Measurements from ENCODE around the gene PMAIP1.

PMAIP1 gene

DNA sequence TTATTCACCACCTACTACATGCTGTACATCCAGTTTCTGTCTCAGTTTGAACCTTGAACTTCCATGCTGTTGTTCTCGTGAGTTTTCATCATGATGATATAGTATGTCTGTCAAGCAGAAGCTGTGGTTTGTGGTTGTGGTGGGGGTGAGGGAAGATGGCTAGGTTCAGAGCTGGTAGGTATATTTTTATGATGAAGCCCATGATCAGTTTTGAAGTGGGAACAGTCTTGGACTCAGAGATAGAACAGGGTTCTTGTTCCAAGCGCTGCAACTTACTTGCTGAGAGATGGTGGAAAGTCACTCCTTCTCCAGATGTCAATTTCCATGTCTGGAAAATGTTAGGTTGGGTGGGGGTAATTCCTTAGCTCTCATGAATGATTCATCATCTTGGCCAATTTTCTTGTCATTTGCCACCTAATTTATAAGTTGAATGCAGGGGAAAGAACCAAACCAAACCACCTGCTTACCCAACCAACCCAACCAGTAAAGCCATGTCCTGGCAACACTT lies 21.6 kb downstream of the PMAIP1 start:
- no peak overlapping the region for H4K8ac ChIP-seq (ENCODE audit: low read depth, low read length)
- DNase-seq, result no peak
- no peak overlapping the region for H3K27ac ChIP-seq (ENCODE audit: low read depth, low read length)

DNA sequence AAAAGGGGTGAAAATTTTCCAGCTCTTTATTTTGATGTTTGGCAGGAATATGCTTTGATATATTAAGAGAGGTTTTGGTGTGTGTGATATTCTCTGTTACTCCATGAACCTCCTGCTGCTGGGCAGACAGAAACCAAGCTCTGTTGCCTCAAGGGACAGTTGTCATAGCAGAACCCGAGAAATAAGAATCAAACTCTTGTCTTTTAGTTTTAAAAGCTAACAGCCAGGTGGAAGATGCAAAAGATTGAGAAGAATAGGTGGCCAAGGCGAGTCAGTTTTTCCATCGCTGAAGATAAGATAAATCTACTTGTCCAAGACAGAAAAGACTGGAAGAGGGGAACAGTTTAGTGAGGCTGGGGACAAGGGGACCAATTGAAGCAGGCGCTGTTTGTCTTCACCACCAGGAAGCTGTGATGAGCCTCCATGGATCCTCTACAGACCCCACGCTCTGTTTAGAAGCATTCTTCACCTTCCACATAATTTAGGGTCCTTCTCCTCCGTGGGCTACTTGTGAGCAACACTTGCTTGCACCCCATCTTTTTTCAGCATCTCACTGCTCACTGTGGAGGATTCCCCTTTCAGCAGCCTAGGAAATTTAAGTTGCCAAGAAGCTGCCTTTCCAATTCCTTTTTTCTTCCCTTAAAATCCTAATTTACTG lies 23.9 kb downstream of the PMAIP1 start:
- Histone ChIP-seq H3K4me3 (ENCODE audit: low read depth, low read length) (no peak overlapping the region), H4K8ac (ENCODE audit: low read depth, low read length) (no peak overlapping the region), H2BK5ac (ENCODE audit: low read depth, low read length, poor library complexity) (no peak overlapping the region), H3K36me3 (ENCODE audit: control insufficient read depth in 1 of 2, insufficient read depth in 2 of 2, low read length in 2 of 2) (no peaks in the 10 kb centered on the region), H3K9ac (ENCODE audit: low read length) (no peak overlapping the region), H4K91ac (ENCODE audit: low read depth, low read length) (peak overlapping the region; percentile 20), H3K27me3 (ENCODE audit: insufficient read depth, low read length) (no peaks in the 10 kb centered on the region), H2BK120ac (ENCODE audit: insufficient read depth, low read length, poor library complexity) (no peak overlapping the region), H3K4me2 (ENCODE audit: low read length) (peak overlapping the region; percentile 25), H3K9me3 (ENCODE audit: insufficient read depth, low read depth, low read length) (no peaks in the 10 kb centered on the region), H3K23ac (ENCODE audit: low read length) (no peak overlapping the region), H3K18ac (ENCODE audit: low read length) (no peak overlapping the region), H3K79me2 (ENCODE audit: control insufficient read depth, insufficient read depth, low read length, poor library complexity) (no peaks in the 10 kb centered on the region), H2AK5ac (ENCODE audit: low read length) (no peak overlapping the region), H3K79me1 (ENCODE audit: low read length) (peaks cover 3% of the 10 kb centered on the region), H3K27ac (ENCODE audit: low read depth, low read length) (peak overlapping the region; percentile 41), H3K4ac (ENCODE audit: low read depth, low read length) (no peak overlapping the region), H2AFZ (ENCODE audit: insufficient read depth, low read length, poor library complexity) (no peak overlapping the region), H2BK12ac (ENCODE audit: low read length) (no peak overlapping the region), H3K4me1 (ENCODE audit: control insufficient read depth in 1 of 2, insufficient read depth in 2 of 2, low read length in 2 of 2) (peaks cover 4 to 9% of the 10 kb centered on the region in 2 experiments), H3K14ac (ENCODE audit: low read length) (no peak overlapping the region), H4K12ac (ENCODE audit: low read depth, low read length) (no peak overlapping the region)
- DNase-seq, result no peak
- no CpG with 5 or more reads among the region's 6 CpGs for WGBS (ENCODE audit: extremely low coverage, insufficient coverage, insufficient read length)

More for the DNA sequence above, 21.6 kb downstream of the PMAIP1 start:
- no peaks in the 10 kb centered on the region for H3K27me3 ChIP-seq (ENCODE audit: insufficient read depth, low read length)
- no peak overlapping the region for H3K4ac ChIP-seq (ENCODE audit: low read depth, low read length)
- H2BK5ac ChIP-seq (ENCODE audit: low read depth, low read length, poor library complexity), result no peak overlapping the region
- H4K12ac ChIP-seq (ENCODE audit: low read depth, low read length), result no peak overlapping the region
- WGBS (ENCODE audit: extremely low coverage, insufficient coverage, insufficient read length), result no CpG with 5 or more reads among the region's 2 CpGs
- H3K4me1 ChIP-seq (ENCODE audit: control insufficient read depth in 1 of 2, insufficient read depth in 2 of 2, low read length in 2 of 2), result peaks cover 13 to 16% of the 10 kb centered on the region in 2 experiments
- no peaks in the 10 kb centered on the region for H3K36me3 ChIP-seq (ENCODE audit: control insufficient read depth in 1 of 2, insufficient read depth in 2 of 2, low read length in 2 of 2)
- H2AFZ ChIP-seq (ENCODE audit: insufficient read depth, low read length, poor library complexity), result no peak overlapping the region
- H3K79me1 ChIP-seq (ENCODE audit: low read length), result peaks cover 5% of the 10 kb centered on the region
- no peak overlapping the region for H3K23ac ChIP-seq (ENCODE audit: low read length)
- no peak overlapping the region for H2BK120ac ChIP-seq (ENCODE audit: insufficient read depth, low read length, poor library complexity)
- H3K14ac ChIP-seq (ENCODE audit: low read length), result no peak overlapping the region
- no peak overlapping the region for H4K91ac ChIP-seq (ENCODE audit: low read depth, low read length)
- no peaks in the 10 kb centered on the region for H3K79me2 ChIP-seq (ENCODE audit: control insufficient read depth, insufficient read depth, low read length, poor library complexity)
- H3K18ac ChIP-seq (ENCODE audit: low read length), result no peak overlapping the region
- no peaks in the 10 kb centered on the region for H3K9me3 ChIP-seq (ENCODE audit: insufficient read depth, low read depth, low read length)
- no peak overlapping the region for H3K4me2 ChIP-seq (ENCODE audit: low read length)
- H3K9ac ChIP-seq (ENCODE audit: low read length), result no peak overlapping the region
- no peak overlapping the region for H2AK5ac ChIP-seq (ENCODE audit: low read length)
- H2BK12ac ChIP-seq (ENCODE audit: low read length), result no peak overlapping the region
- H3K4me3 ChIP-seq (ENCODE audit: low read depth, low read length), result no peak overlapping the region

DNA sequence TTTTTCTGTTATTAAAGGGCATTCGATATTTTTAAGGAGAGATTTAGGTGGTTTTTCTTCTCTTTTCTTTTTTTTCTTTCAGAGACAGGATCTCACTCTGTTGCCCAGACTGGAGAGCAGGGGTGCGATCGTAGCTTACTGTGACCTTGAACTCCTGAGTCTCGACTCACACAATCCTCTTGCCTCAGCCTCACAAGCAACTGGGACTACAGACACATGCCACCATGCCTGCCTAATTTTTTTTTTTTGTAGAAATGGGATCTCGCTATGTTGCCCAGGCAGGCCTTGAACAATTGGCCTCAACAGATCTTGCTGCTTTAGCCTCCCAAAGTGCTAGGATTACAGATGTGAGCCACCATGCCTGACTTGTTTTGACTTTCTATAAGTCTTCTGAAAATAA lies 26.3 kb downstream of the PMAIP1 start:
- H3K27me3 ChIP-seq (ENCODE audit: insufficient read depth, low read length), result no peaks in the 10 kb centered on the region
- H3K4me2 ChIP-seq (ENCODE audit: low read length), result no peak overlapping the region
- H3K27ac ChIP-seq (ENCODE audit: low read depth, low read length), result no peak overlapping the region
- no peak overlapping the region for H4K8ac ChIP-seq (ENCODE audit: low read depth, low read length)
- peaks cover 3% of the 10 kb centered on the region for H3K9me3 ChIP-seq (ENCODE audit: insufficient read depth, low read depth, low read length)
- no peak overlapping the region for H4K91ac ChIP-seq (ENCODE audit: low read depth, low read length)
- no peak overlapping the region for H3K4ac ChIP-seq (ENCODE audit: low read depth, low read length)
- WGBS (ENCODE audit: extremely low coverage, insufficient coverage, insufficient read length), result no CpG with 5 or more reads among the region's 5 CpGs
- H3K9ac ChIP-seq (ENCODE audit: low read length), result no peak overlapping the region
- H2BK5ac ChIP-seq (ENCODE audit: low read depth, low read length, poor library complexity), result no peak overlapping the region
- H3K36me3 ChIP-seq (ENCODE audit: control insufficient read depth in 1 of 2, insufficient read depth in 2 of 2, low read length in 2 of 2), result no peaks in the 10 kb centered on the region
- H2BK12ac ChIP-seq (ENCODE audit: low read length), result no peak overlapping the region
- H3K4me1 ChIP-seq (ENCODE audit: control insufficient read depth in 1 of 2, insufficient read depth in 2 of 2, low read length in 2 of 2), result peaks cover 4 to 9% of the 10 kb centered on the region in 2 experiments
- no peak overlapping the region for H2AK5ac ChIP-seq (ENCODE audit: low read length)
- H3K79me2 ChIP-seq (ENCODE audit: control insufficient read depth, insufficient read depth, low read length, poor library complexity), result no peaks in the 10 kb centered on the region
- peaks cover 3% of the 10 kb centered on the region for H3K79me1 ChIP-seq (ENCODE audit: low read length)
- no peak overlapping the region for H4K12ac ChIP-seq (ENCODE audit: low read depth, low read length)
- no peak overlapping the region for H3K23ac ChIP-seq (ENCODE audit: low read length)
- no peak overlapping the region for H2AFZ ChIP-seq (ENCODE audit: insufficient read depth, low read length, poor library complexity)
- H3K18ac ChIP-seq (ENCODE audit: low read length), result no peak overlapping the region
- no peak for DNase-seq
- no peak overlapping the region for H2BK120ac ChIP-seq (ENCODE audit: insufficient read depth, low read length, poor library complexity)
- H3K14ac ChIP-seq (ENCODE audit: low read length), result no peak overlapping the region
- H3K4me3 ChIP-seq (ENCODE audit: low read depth, low read length), result no peak overlapping the region

DNA sequence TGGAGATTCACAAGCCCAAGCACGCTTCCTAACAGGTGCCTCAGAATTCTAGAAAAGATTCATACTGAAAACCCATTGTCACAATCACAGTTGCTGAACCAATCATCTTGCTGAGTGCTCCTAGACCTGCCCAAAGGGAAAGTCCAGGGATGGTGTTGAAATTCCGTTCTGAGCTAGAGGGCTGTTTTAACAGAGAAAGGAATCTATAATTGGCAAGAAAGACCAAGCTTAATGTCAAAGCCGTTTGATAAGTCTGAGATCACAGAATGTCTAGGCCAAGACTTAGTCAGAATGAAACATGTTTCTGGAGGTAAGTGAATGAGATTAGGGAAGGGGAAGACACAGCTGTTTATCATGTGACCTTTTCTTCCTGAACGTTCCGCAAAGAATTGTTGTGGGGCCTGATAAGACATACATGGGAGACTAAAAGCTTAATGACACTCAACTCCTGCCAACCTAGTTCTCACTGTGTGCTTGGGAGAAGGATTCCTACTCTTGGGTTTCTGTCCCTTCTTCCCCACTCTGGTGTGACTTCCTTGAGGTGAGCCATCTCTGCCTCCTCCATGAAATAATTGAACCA lies 27.5 kb downstream of the PMAIP1 start:
- no CpG with 5 or more reads among the region's 5 CpGs for WGBS (ENCODE audit: extremely low coverage, insufficient coverage, insufficient read length)
- H3K9me3 ChIP-seq (ENCODE audit: insufficient read depth, low read depth, low read length), result peaks cover 3% of the 10 kb centered on the region
- H3K14ac ChIP-seq (ENCODE audit: low read length), result no peak overlapping the region
- H2AK5ac ChIP-seq (ENCODE audit: low read length), result no peak overlapping the region
- H3K27me3 ChIP-seq (ENCODE audit: insufficient read depth, low read length), result no peaks in the 10 kb centered on the region
- H3K4me2 ChIP-seq (ENCODE audit: low read length), result no peak overlapping the region
- DNase-seq, result no peak
- H3K79me2 ChIP-seq (ENCODE audit: control insufficient read depth, insufficient read depth, low read length, poor library complexity), result no peaks in the 10 kb centered on the region
- H4K12ac ChIP-seq (ENCODE audit: low read depth, low read length), result no peak overlapping the region
- H3K4me3 ChIP-seq (ENCODE audit: low read depth, low read length), result no peak overlapping the region
- H3K9ac ChIP-seq (ENCODE audit: low read length), result no peak overlapping the region
- H3K4ac ChIP-seq (ENCODE audit: low read depth, low read length), result no peak overlapping the region
- no peak overlapping the region for H3K23ac ChIP-seq (ENCODE audit: low read length)
- no peak overlapping the region for H2BK12ac ChIP-seq (ENCODE audit: low read length)
- no peak overlapping the region for H4K8ac ChIP-seq (ENCODE audit: low read depth, low read length)
- H3K27ac ChIP-seq (ENCODE audit: low read depth, low read length), result no peak overlapping the region
- no peak overlapping the region for H2AFZ ChIP-seq (ENCODE audit: insufficient read depth, low read length, poor library complexity)
- H2BK5ac ChIP-seq (ENCODE audit: low read depth, low read length, poor library complexity), result no peak overlapping the region
- no peaks in the 10 kb centered on the region for H3K36me3 ChIP-seq (ENCODE audit: control insufficient read depth in 1 of 2, insufficient read depth in 2 of 2, low read length in 2 of 2)
- H3K79me1 ChIP-seq (ENCODE audit: low read length), result peaks cover 3% of the 10 kb centered on the region
- H2BK120ac ChIP-seq (ENCODE audit: insufficient read depth, low read length, poor library complexity), result no peak overlapping the region
- no peak overlapping the region for H4K91ac ChIP-seq (ENCODE audit: low read depth, low read length)
- no peak overlapping the region for H3K18ac ChIP-seq (ENCODE audit: low read length)
- peaks cover 4 to 9% of the 10 kb centered on the region in 2 experiments for H3K4me1 ChIP-seq (ENCODE audit: control insufficient read depth in 1 of 2, insufficient read depth in 2 of 2, low read length in 2 of 2)
